RCC 7860 (cell line): ENCODE data around the gene RPRML.
A peak's percentile ranks its signal among the peaks of the same experiment; 100 is the strongest.
"Not testable (repeated sequence)": the region's sequence is repeated elsewhere in the genome, so short reads cannot be mapped to it uniquely, and the experiment has no call there.

Experiments
- DNase-seq: peaks from one replicate; pipeline ENCODE4 v3.0.0-alpha.2; 2015; ENCODE audit warnings: low spot score
- FAIRE-seq: peaks from 2 replicates; lab custom pipeline; 2012; peaks lifted over from hg19 to GRCh38; lab: Jason Lieb, UNC

The RPRML gene

GRCh38 chr17:46979147-46979863, at the start of gene RPRML:
Gene RPRML (minus strand): TSS chr17:46979253. CDS start chr17:46979007, 246 bp downstream.
- FAIRE-seq (no peak), DNase-seq (no peak)

GRCh38 chr17:47016966-47017365, 37.9 kb upstream of the RPRML start:
- DNase-seq, FAIRE-seq: not testable (repeated sequence)

GRCh38 chr17:47013341-47013740, 34.3 kb upstream of the RPRML start:
- FAIRE-seq: no peak
- DNase-seq: no peak

GRCh38 chr17:47012457-47012856, 33.4 kb upstream of the RPRML start:
- no peak for FAIRE-seq
- DNase-seq: no peak

- FAIRE-seq (peak; percentile 74), DNase-seq (peak; percentile 57)
Observed at GRCh38 chr17:47009759-47010594, 30.9 kb upstream of the RPRML start.

- DNase-seq (no peak), FAIRE-seq (no peak)
Observed at GRCh38 chr17:47004906-47005305, 25.9 kb upstream of the RPRML start.

GRCh38 chr17:47003864-47004263, 24.8 kb upstream of the RPRML start:
- DNase-seq, FAIRE-seq: not testable (repeated sequence)

GRCh38 chr17:46995841-46996571, 17.0 kb upstream of the RPRML start:
- DNase-seq (peak; percentile 68), FAIRE-seq (peak; percentile 27)

- FAIRE-seq (no peak), DNase-seq (no peak)
Observed at GRCh38 chr17:46994993-46995392, 15.9 kb upstream of the RPRML start.

GRCh38 chr17:46991617-46992016, 12.6 kb upstream of the RPRML start:
- no peak for DNase-seq
- FAIRE-seq: no peak

- no peak for FAIRE-seq
- no peak for DNase-seq
Observed at GRCh38 chr17:46989637-46990431, 10.8 kb upstream of the RPRML start.

GRCh38 chr17:46987927-46988326, 8.9 kb upstream of the RPRML start:
- DNase-seq, FAIRE-seq: not testable (repeated sequence)

- DNase-seq (no peak), FAIRE-seq (no peak)
Observed at GRCh38 chr17:46986366-46986765, 7.3 kb upstream of the RPRML start.

GRCh38 chr17:46984892-46985291, 5.8 kb upstream of the RPRML start:
- DNase-seq: no peak
- FAIRE-seq: no peak

GRCh38 chr17:46984341-46984740, 5.3 kb upstream of the RPRML start:
- FAIRE-seq (no peak), DNase-seq (no peak)

- DNase-seq: no peak
- FAIRE-seq: no peak
Observed at GRCh38 chr17:46983782-46984181, 4.7 kb upstream of the RPRML start.

- FAIRE-seq: no peak
Observed at GRCh38 chr17:46982577-46982976, 3.5 kb upstream of the RPRML start.

GRCh38 chr17:46978489-46979146, 435 bp downstream of the RPRML start:
- no peak for DNase-seq
- FAIRE-seq: no peak

More at GRCh38 chr17:46982577-46982976, 3.5 kb upstream of the RPRML start:
- no peak for DNase-seq

GRCh38 chr17:46977750-46978488, 1.1 kb downstream of the RPRML start:
- DNase-seq (no peak), FAIRE-seq (no peak)
